ENCODE measurements around the gene VTI1A. TPM values are rescaled to one million over a fixed set of nuclear protein-coding genes. Genes with fewer than 3 reads are reported as not detected.

Gene VTI1A
- total RNA-seq, 1 donor from 2014 or later: 48.5 TPM

GRCh38 chr10:112669989-112670388 lies 223.0 kb downstream of the VTI1A start:
- intact Hi-C loops (cut with micrococcal nuclease): no loop called here

- intact Hi-C loops (cut with micrococcal nuclease): no loop called here
Observed at GRCh38 chr10:112671743-112672142, 224.7 kb downstream of the VTI1A start.

GRCh38 chr10:112672706-112673105 lies 225.7 kb downstream of the VTI1A start:
- intact Hi-C loops (cut with micrococcal nuclease): no loop called here

DNA sequence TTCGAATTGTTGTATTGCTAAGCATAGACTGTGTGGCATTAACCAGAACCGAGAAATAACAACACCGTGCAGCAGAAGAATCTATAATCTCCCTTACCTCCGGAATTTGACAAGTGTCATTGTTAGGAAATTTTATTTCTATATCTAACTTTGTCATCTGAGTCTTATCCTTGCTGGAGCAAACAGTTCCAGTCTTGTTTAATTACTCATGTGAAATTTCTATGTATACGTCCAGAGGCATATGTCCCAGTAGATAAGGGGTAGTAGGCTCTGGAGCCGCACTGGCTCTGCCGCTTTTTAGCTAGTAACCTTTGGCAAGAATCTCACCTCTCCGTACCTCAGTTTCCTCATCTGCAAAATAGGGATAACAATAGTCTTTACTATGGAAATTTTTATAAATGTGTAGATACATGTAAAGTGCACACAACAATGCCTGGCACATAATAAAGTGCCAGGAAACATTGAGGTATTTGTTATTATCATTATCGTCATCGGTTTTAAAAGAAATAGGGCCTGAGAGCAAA lies 228.6 kb downstream of the VTI1A start:
- intact Hi-C loops (cut with micrococcal nuclease): no loop called here

DNA sequence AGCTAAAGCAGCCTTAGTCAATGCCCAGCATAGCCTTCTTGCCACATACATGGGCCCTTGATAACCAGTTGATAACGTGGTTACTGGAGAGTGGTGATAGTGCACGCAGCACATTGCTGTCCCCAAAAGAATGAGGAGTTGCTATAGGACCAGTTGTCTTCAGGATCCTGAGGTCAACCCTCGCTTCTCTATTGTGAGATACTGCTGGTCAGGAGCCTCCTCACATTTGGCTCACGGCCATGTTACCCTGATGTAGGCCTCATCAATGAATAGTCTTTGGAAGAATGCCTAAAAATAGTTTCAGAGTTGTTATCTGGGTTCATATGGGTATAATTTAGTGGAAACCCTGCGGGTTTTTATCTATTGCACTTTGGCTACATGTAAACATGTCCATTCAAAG lies 230.7 kb downstream of the VTI1A start:
- intact Hi-C loops (cut with micrococcal nuclease): no loop called here

DNA sequence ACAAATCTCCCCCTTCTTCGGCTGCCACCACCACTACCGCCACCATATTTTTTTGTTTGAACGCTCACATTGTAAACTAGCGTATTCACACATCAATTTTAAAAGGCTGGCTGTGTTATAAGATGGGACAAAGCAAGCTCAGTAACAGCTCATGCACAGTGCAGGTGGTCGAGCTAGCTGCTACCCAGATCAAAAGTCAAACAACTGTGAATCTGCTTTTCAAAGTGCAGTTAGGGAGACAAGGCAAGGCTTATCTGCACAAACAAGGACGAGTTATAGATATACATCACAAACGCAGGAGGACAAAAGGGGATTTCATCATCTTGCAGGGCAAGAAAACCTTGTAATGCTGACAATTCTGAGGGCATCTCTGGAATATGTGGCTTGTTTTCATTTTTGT lies 231.6 kb downstream of the VTI1A start:
- intact Hi-C loops (cut with micrococcal nuclease): no loop called here

DNA sequence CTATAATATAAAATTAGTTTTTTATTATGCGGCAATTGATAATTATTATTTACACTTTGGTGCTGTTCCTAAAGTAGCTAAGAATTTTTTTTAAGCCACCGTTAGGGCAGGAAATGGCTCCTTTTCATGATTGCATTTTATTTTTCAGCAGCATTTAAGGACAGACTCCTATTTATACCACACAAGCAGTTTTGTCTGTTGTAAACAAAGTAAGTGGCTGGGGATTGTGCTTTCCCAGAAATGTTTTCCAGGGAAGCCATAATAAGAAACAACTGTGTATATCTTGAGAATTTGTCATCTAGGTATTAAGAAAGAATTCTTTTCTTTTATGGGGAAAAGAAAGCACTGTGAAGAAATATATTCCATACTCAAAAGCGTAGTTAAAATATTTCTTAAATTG lies 232.0 kb downstream of the VTI1A start:
- intact Hi-C loops (cut with micrococcal nuclease): no loop called here

- intact Hi-C loops (cut with micrococcal nuclease): no loop called here
Observed at GRCh38 chr10:112679392-112679791, 232.4 kb downstream of the VTI1A start.

- intact Hi-C loops (cut with micrococcal nuclease): no loop called here
Observed at GRCh38 chr10:112680586-112680985, 233.6 kb downstream of the VTI1A start.

DNA sequence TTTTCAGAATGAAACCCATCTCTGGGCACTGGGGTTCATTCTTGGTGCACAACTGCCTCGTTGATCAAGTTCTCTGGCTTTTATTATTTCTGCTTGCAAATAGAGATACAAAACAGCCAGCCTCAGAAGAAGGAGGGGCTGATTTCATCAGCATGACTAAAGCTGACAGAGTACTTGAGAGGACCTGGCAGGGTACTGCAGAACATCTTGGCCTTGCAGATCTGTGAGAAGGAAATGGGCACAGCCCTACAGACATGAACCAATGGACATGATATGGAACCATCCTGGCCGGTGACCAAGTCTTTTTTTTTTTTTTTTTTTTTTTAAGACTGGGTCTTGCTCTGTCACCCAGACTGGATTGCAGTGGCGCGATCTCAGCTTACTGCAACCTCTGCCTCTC lies 240.6 kb downstream of the VTI1A start:
- intact Hi-C loops (cut with micrococcal nuclease): no loop called here

DNA sequence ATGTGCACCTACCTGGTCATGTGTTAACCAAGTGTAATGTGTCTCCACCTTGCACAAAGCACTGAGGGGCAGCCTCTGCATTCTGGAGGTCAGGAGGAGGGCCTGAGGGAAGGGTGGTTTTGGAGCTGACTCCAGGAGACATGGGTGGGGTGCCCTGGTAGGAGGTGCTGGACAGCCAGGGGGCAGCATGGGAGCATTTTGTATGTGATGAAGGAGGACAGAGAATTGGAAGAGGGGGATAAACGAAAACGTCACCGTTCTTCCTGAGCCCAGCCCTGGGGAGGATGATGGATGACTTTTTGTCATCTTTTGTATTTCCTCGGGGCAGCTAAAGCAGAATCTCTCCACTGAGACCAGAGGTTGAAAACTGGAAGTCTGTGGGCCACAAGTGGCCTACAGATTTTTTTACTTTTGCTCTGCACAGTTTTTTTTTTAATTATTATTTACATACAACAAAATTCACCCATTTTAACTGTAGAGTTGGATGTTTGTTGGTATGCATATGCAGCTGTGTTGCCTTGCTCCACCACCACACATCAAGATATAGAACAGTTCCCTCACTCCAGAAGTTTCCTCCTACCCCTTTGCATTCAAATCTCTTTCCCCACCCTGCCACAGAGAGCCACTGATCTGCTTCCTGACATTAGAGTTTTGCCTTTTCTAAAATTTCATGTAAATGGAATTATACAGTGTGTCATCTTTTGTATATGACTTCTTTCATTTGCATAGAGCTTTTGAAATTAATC lies 242.5 kb downstream of the VTI1A start:
- intact Hi-C loops (cut with micrococcal nuclease): no loop called here

DNA sequence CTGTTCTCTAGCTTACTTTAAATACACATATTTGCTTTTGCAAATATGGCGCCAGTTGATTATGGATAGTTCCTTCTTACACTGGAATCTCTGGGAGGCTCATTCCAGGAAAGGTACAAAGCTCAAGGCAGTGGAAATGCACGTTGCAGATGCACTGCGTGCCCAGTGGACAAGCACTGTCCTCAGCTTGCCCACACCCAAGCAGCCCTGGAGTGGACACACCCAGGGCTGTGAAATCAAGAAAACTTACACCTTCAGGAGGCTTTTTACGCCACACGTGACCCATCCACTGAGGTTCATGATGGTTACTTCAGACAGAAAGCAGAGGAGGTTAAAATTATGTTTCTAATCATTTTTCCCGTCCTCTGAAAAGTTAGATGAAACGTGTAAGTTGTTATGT lies 248.5 kb downstream of the VTI1A start:
- intact Hi-C loops (cut with micrococcal nuclease): no loop called here

DNA sequence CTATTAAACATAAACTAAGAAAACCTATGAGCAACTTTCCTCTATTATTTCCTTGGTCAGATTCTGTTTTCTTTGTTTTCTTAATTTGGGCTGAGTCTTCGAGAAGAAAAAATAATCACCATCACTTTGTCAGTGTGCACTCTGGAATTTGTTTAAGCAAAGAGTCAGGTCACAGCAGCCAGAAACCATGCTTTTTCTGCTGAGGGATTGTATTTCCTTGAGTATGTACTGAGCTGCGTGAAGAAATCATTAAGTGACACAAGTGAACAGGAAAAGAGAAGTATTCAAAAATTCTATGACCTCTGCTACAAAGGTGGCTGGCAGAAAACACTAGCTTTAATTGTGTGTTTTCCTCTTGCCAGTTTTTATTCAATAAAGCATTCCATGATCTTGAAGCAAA lies 249.6 kb downstream of the VTI1A start:
- intact Hi-C loops (cut with micrococcal nuclease): no loop called here

GRCh38 chr10:112698133-112698817 lies 251.3 kb downstream of the VTI1A start:
- intact Hi-C loops (cut with micrococcal nuclease): no loop called here

- intact Hi-C loops (cut with micrococcal nuclease): no loop called here
Observed at GRCh38 chr10:112698818-112699164, 251.8 kb downstream of the VTI1A start.

GRCh38 chr10:112700215-112700671 lies 253.2 kb downstream of the VTI1A start:
- intact Hi-C loops (cut with micrococcal nuclease): no loop called here

- intact Hi-C loops (cut with micrococcal nuclease): no loop called here
Observed at GRCh38 chr10:112701211-112701877, 254.3 kb downstream of the VTI1A start.

- intact Hi-C loops (cut with micrococcal nuclease): no loop called here
Observed at GRCh38 chr10:112701878-112702255, 254.9 kb downstream of the VTI1A start.

DNA sequence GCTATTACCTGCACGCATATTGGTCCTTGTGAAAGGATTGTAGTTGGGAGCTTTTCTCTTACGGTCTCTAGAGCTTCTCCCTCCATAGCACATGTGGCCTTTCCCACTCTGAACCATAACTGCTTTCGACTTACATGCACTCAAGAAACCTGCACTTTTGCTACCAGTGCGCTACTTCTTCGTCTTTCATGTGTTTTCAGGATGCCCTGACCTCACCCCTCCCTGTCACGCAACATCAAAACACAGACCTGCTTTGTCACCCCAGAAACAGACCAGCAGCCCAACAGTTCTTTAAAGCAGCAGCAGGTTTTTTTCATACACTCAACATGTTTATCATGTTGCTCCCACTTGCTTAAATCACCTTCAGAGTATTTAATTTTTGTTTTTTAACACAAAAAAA lies 259.6 kb downstream of the VTI1A start:
- intact Hi-C loops (cut with micrococcal nuclease): no loop called here

- intact Hi-C loops (cut with micrococcal nuclease): no loop called here
Observed at GRCh38 chr10:112708461-112708860, 261.4 kb downstream of the VTI1A start.

DNA sequence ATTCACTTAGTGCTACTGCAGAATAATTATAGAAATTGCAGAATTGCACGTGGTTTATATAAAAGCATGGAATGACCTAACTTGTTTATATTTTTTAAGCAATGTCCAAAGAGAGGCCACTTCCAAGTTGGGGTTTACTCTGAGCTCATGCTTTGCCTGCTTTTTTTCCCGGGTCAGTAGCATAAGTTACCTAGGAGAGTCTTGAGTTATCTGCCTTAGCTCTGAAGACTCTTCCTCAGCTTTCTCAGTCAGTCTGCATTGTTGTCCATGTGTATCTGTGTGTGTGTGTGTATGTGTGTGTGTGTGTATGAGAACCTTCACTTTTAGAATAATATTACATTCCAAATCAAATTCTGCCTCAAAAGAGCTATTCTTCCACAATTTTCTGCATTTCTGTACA lies 263.5 kb downstream of the VTI1A start:
- intact Hi-C loops (cut with micrococcal nuclease): no loop called here

GRCh38 chr10:112711366-112711765 lies 264.4 kb downstream of the VTI1A start:
- intact Hi-C loops (cut with micrococcal nuclease): no loop called here

Data from T-helper 1 cell treated with Interleukin-12 subunit alpha and Interleukin-12 subunit beta and Interleukin-4 antibody, amounts not matched to agents 30 ng/mL and 1 ng/mL, for 36 hours (primary cell).